NCI-H1694 (cell line): ENCODE measurements around the gene RAPGEF2.
"Not testable (repeated sequence)": the region's sequence is repeated elsewhere in the genome, so short reads cannot be mapped to it uniquely, and the experiment has no call there.

Experiments
- DNase-seq: peaks from one replicate; lab custom pipeline; 2025; lab: John Stamatoyannopoulos, UW

Gene RAPGEF2

GRCh38 chr4:159102622-159103383 is at the start of gene RAPGEF2:
TSS of gene RAPGEF2 (plus strand) at chr4:159103079. CDS start at chr4:159104163, 1,084 bp downstream.
- DNase-seq, result peak; percentile 37

GRCh38 chr4:159055833-159056232 is 47.0 kb upstream of the RAPGEF2 start:
- no peak for DNase-seq

GRCh38 chr4:159060161-159060560 is 42.7 kb upstream of the RAPGEF2 start:
- DNase-seq, result no peak

GRCh38 chr4:159062381-159062780 is 40.5 kb upstream of the RAPGEF2 start:
- DNase-seq, result no peak

- no peak for DNase-seq
Measured at GRCh38 chr4:159065513-159066240, 37.2 kb upstream of the RAPGEF2 start.

- DNase-seq, result not testable (repeated sequence)
Measured at GRCh38 chr4:159068139-159068538, 34.7 kb upstream of the RAPGEF2 start.

GRCh38 chr4:159069922-159070321 is 33.0 kb upstream of the RAPGEF2 start:
- DNase-seq, result no peak

- DNase-seq, result no peak
Measured at GRCh38 chr4:159070742-159071141, 32.1 kb upstream of the RAPGEF2 start.

GRCh38 chr4:159071178-159071968 is 31.5 kb upstream of the RAPGEF2 start:
- no peak for DNase-seq

GRCh38 chr4:159071969-159072765 is 30.7 kb upstream of the RAPGEF2 start:
- no peak for DNase-seq

- no peak for DNase-seq
Measured at GRCh38 chr4:159075531-159075932, 27.3 kb upstream of the RAPGEF2 start.

- not testable (repeated sequence) for DNase-seq
Measured at GRCh38 chr4:159077018-159077417, 25.9 kb upstream of the RAPGEF2 start.

GRCh38 chr4:159077702-159078495 is 25.0 kb upstream of the RAPGEF2 start:
- no peak for DNase-seq

GRCh38 chr4:159079074-159079473 is 23.8 kb upstream of the RAPGEF2 start:
- DNase-seq, result no peak

- no peak for DNase-seq
Measured at GRCh38 chr4:159086606-159087005, 16.3 kb upstream of the RAPGEF2 start.

GRCh38 chr4:159090255-159090654 is 12.6 kb upstream of the RAPGEF2 start:
- DNase-seq, result no peak

GRCh38 chr4:159094156-159094555 is 8.7 kb upstream of the RAPGEF2 start:
- DNase-seq, result not testable (repeated sequence)

GRCh38 chr4:159096434-159096833 is 6.4 kb upstream of the RAPGEF2 start:
- no peak for DNase-seq

- DNase-seq, result no peak
Measured at GRCh38 chr4:159097144-159097543, 5.7 kb upstream of the RAPGEF2 start.

GRCh38 chr4:159097785-159098184 is 5.1 kb upstream of the RAPGEF2 start:
- DNase-seq, result no peak
